ENCODE data around the gene TMEM117.

DNA sequence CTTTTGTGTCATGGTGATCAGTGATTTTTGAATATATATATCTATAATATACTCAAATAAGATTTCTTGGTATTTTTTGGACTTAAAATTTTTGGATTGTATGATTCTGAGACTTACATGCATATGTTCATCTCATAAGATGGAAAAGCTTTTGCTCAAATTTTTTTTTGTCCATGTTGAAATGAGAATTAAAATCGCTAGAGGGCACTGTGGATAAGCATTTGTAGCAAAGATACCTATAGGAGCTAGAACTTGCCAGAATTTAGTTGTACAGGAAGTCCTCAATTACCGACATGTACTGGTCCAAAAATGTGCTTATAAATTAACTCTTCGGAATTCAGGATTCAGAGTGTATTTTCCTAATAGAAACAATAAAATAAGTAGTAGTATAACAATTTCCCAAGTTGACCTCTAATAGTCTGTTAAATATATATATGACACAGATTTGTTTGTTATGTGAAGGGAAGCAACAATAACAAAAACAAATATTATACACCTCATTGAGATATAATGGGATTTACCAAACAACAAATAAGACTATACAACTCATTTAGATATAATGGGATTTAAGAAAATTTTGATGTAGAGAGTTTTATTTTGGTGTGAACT, 179.6 kb downstream of the TMEM117 start:
- TF ChIP-seq POLR2AphosphoS5 (IDR thresholded peaks at IDR 0.05; ENCODE audit: insufficient read depth in 1 of 2, low read depth in 1 of 2) (peak in 1 of 2 donors; percentile 25), CTCF (IDR thresholded peaks at IDR 0.05) (peak in 2 of 3 experiments; percentile 23 to 32), POLR2A (IDR thresholded peaks at IDR 0.05) (no peak)
